ENCODE results near the gene C1orf210.

C1orf210 gene

GRCh38 chr1:43292679-43293078 is 7.3 kb upstream of the C1orf210 start:
- no peak for DNase-seq

DNA sequence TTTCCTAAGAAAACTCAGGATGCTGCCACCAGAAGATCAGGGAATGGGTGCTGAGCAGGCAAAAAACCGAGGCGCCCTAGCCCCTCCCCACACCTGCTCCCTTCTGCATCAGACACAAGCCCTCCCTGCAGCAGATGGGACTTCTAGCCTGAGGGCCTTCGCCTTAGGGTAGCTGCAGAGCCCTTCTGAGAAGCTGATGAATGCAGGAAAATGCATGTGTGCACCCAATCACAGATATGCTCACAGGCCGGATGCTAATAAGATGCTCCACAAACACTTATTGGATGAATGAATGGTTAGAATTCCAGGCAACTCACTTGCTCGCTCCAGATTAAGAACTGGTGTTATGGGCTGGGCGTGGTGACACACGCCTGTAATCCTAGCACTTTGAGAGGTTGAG is 6.8 kb upstream of the C1orf210 start:
- no peak for DNase-seq

- DNase-seq = no peak
Measured at GRCh38 chr1:43288785-43289706, 3.7 kb upstream of the C1orf210 start.

DNA sequence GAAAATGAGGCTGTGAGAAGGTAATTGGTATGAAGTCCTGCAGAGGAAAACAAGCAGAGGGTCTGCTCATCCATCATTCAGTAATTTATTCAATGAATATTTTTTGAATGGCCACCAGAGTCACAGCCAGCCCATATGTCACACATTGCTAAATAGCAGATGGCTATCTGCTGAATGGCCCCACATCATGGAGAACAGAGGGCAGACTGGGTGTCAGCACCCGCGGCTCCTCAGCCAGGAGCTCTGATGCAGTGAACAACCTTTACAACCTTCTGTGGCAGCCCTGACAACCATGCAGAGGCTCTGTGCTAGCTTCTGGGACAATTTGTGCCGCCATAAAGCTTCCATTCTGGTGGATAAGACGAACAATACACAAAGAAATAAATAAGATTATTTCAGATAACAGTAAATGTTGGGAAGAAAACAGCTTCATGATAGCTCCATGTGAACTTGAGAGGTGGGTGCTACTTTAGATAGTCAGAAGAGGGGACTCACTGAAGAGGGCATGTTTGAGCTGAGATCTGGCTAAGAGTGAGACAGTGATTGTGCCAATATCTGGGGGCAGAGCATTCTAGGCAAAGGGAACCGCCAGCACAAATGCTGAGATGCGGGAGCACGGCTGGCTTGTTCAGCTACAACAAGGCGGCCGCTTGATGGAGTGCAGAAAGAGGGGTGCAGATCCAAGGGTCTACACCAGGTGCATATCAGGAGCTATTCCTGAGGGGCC is 2.8 kb upstream of the C1orf210 start:
- no peak for DNase-seq

DNA sequence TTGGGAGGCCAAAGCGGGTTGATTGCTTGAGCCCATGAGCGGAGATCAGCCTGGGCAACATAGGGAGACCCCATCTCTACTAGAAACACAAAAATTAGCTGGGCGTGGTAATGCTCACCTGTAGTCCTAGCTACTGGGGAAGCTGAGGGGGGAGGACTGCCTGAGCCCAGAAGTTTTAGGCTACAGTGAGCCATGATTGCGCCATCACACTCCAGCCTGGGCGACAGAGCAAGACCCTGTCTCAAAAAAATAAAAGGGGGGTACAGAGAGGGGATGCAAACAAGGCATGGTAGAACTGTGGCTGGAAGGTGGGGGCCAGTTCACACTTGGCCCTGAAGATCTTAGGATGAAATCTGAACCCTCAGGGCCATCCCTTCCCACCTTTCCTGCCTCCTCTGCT is 1.2 kb upstream of the C1orf210 start:
- no peak for DNase-seq

DNA sequence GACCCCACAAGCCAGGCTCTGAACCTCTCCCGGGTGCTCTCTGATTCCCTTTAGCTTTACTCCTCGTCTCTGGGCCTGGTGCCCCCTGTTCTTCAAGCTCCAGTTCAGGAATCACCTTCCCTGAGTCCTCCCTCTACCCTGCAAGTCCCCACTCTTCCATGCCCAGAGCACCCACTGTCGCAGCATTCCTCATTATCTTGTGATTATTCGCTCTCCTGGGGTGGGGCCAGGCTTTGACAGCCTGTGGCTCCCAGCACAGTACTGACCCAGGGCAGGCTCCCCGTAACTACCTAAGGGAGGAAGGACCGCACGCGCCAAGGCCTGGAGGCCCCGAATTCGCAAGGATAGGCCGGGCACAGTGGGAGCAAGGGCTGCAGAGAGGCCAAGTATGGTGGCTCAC is 734 bp upstream of the C1orf210 start:
- no peak for DNase-seq

DNA sequence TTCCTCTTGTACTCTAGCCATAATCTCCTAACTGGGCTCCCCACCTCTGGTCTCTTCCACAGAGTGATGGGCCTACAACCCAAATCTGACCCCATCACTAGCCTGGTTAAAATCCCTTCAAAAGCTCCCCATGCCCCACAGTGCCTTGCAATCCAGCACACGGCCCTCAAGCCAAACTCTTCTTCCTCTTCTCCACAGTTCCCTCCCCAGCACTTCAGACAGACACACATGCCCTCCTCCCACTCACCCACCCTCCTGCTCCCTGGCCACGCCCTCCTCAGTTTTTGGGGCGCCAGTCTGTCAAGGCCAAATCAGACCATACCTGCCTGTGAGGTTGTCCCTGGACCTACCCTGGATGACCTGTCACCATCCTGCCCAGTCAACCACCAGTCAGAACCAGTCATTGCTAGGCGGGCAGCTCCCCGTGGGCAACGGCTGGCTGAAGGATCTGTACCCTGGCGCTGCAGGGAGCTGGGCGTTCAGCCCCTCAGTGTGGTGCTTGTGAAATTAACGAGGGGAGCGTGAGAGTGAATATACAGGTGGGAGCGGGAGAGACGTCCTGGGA is 753 bp downstream of the C1orf210 start:
- DNase-seq = no peak

- no peak for DNase-seq
Measured at GRCh38 chr1:43284065-43284464, 1.3 kb downstream of the C1orf210 start.

DNA sequence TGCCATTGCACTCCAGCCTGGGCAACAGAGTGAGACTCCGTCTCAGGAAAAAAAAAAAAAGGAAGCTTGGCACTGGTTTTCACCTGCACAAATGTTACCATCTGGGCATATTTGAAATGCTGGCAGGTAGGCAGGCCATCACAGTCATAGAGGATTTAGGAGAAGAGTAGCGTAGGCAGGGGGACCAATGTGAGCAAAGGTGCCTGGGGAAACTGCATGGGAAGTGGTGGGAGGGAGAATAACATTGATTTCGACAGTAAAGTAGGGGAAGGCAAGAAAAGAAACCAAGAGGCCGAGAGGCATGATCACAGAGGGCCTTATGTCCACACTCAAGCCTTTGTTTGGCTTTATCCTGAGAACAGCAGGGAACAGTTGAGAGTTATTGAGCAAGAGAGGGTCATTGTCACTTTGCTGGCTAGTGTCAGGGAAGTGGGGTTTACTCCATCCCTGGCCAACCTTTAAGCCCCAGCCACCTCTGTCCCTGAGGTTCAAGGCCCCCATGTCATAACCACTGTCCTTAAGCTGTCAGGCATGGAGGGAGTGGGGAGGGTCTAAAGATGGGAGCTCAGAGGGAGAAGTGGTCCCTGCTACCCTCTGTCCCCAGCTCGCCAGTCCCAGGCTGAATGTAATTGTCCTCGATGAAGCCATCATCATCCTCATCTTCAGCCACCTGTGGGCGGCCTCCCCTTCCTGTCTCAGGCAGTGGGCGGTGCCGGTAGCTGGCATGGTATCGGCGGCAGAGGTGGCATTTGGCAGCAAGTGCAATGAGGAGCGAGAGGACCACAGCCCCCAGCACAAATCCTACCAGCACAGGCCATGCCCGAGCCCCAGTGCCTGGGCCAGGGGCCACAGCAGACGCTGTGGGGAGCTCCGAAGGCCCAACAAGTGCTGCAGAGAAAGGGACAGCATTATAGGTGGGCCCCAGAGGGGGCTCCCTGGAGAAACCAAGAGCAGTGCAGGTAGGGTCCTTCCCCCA is 2.9 kb downstream of the C1orf210 start:
- DNase-seq = no peak

DNA sequence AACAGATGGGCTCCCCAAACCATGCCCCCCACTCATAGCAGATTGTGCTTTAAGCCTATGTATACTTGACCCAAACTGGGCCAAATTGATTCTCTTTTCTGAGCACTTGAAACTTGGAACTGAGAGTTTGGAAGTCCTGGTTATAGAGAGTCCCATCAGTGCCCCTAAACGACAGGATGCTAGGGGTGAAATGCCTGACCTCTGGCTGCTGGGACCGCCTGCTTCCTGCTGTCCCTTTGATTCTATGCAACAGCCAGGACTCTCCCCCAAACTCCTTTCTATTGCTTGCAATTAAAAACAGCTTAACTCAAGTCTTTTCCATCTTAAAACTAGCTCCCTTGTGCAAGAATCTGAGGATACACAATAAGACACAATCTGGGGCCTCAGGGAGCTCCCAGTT is 4.7 kb downstream of the C1orf210 start:
- no peak for DNase-seq

- no peak for DNase-seq
Measured at GRCh38 chr1:43279666-43280065, 5.7 kb downstream of the C1orf210 start.

DNA sequence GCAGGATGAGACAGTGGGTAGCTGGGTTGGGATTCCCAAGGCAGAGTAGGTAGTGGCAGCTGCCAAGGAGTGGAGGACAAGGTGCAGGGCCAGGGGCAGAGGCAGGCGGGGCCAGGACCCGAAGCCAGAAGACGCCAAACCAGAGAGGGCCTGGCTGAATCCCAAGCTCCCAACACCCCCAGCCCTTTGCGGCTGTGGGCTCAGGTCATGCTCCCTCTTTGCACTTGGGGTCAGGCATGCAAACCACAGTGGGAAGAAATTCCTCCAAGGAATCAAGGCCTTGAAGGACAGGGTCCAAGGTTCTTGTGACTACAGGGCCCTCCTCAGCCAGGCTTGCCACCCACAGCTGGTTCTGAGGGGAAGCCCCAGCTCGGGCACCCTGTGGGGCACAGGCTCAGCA is 6.2 kb downstream of the C1orf210 start:
- no peak for DNase-seq

GRCh38 chr1:43277116-43277876 is 8.1 kb downstream of the C1orf210 start:
- no peak for DNase-seq

GRCh38 chr1:43276673-43277072 is 8.7 kb downstream of the C1orf210 start:
- DNase-seq = no peak

- DNase-seq = no peak
Measured at GRCh38 chr1:43275826-43276620, 9.4 kb downstream of the C1orf210 start.

GRCh38 chr1:43274804-43275180 is 10.6 kb downstream of the C1orf210 start:
- DNase-seq = no peak

- no peak for DNase-seq
Measured at GRCh38 chr1:43274125-43274803, 11.1 kb downstream of the C1orf210 start.

GRCh38 chr1:43273708-43274107 is 11.7 kb downstream of the C1orf210 start:
- DNase-seq = no peak

GRCh38 chr1:43272576-43273571 is 12.5 kb downstream of the C1orf210 start:
- no peak for DNase-seq

All from NCI-H1048 (cell line).